ENCODE measurements around the gene PRKCE. TPM values are rescaled to one million over a fixed set of nuclear protein-coding genes. Genes with fewer than 3 reads are reported as not detected.

PRKCE gene
- polyA plus RNA-seq, 3 donors: 1.3 to 7.7 (median 2.3) TPM

GRCh38 chr2:45859682-45860081 is 208.2 kb downstream of the PRKCE start:
- no peaks in the 10 kb centered on the region for H3K36me3 ChIP-seq (replicated peaks in 1 of 2; ENCODE audit: control insufficient read depth in 1 of 2, insufficient read depth in 2 of 2, low read length in 2 of 2)
- Mint-ChIP-seq H3K4me1 (peaks cover 65% of the 10 kb centered on the region), H3K4me3 (no peak overlapping the region), H3K27ac (peak overlapping the region in 1 of 7 donors; percentile 7), H3K27me3 (ENCODE audit: low read depth in 3 of 3) (peaks cover 0 to 1% (median 0%) of the 10 kb centered on the region in 3 donors), H3K9me3 (no peaks in the 10 kb centered on the region), H3K36me3 (peaks cover 0 to 1% of the 10 kb centered on the region in 2 donors)
- intact Hi-C loops (cut with micrococcal nuclease): no loop called here
- no peak overlapping the region for H3K9ac ChIP-seq (ENCODE audit: insufficient read depth, low read length, poor library complexity, severe bottlenecking)
- H3K9me3 ChIP-seq (replicated peaks in 1 of 2; ENCODE audit: control insufficient read depth in 1 of 2, insufficient read depth in 1 of 2, low read length in 2 of 2): no peaks in the 10 kb centered on the region
- H3K4me1 ChIP-seq (ENCODE audit: control insufficient read depth in 1 of 2, insufficient read depth in 2 of 2, low read length in 2 of 2): peaks cover 35 to 42% of the 10 kb centered on the region in 2 donors
- no peak for DNase-seq
- H3K27me3 ChIP-seq (ENCODE audit: control insufficient read depth in 2 of 2, insufficient read depth in 2 of 2, low read length in 2 of 2): no peaks in the 10 kb centered on the region
- H2AFZ ChIP-seq (ENCODE audit: insufficient read depth, low read depth, low read length, poor library complexity, severe bottlenecking): no peak overlapping the region
- no peak for TF ChIP-seq CTCF (IDR thresholded peaks at IDR 0.05)
- no CpG with 5 or more reads among the region's 1 CpG for WGBS (ENCODE audit: insufficient coverage)
- peak overlapping the region in 1 of 2 donors; percentile 73 for H3K27ac ChIP-seq (ENCODE audit: low read depth in 1 of 2, low read length in 2 of 2)
- H3K4me2 ChIP-seq (replicated peaks; ENCODE audit: extremely low read depth, low read length, poor library complexity, severe bottlenecking): no peak overlapping the region
- H3K4me3 ChIP-seq (replicated peaks in 1 of 3; ENCODE audit: low read depth in 2 of 3, low read length in 3 of 3): no peak overlapping the region
- H4K20me1 ChIP-seq (ENCODE audit: insufficient read depth, low read length): no peaks in the 10 kb centered on the region
- H3K79me2 ChIP-seq (ENCODE audit: insufficient read depth, low read length): no peaks in the 10 kb centered on the region

GRCh38 chr2:45860136-45861121 is 209.0 kb downstream of the PRKCE start:
- H3K9me3 Mint-ChIP-seq: no peaks in the 10 kb centered on the region
- H3K9ac ChIP-seq (ENCODE audit: insufficient read depth, low read length, poor library complexity, severe bottlenecking): peak overlapping the region; percentile 49
- peaks cover 0 to 1% (median 0%) of the 10 kb centered on the region in 3 donors for H3K27me3 Mint-ChIP-seq (ENCODE audit: low read depth in 3 of 3)
- peak overlapping the region; percentile 84 to 95 for H3K4me3 Mint-ChIP-seq
- no peaks in the 10 kb centered on the region for H3K79me2 ChIP-seq (ENCODE audit: insufficient read depth, low read length)
- H3K27ac ChIP-seq (ENCODE audit: low read depth in 1 of 2, low read length in 2 of 2): peak overlapping the region; percentile 54 to 73
- peaks cover 0 to 1% of the 10 kb centered on the region in 2 donors for H3K36me3 Mint-ChIP-seq
- no peaks in the 10 kb centered on the region for H3K36me3 ChIP-seq (replicated peaks in 1 of 2; ENCODE audit: control insufficient read depth in 1 of 2, insufficient read depth in 2 of 2, low read length in 2 of 2)
- intact Hi-C loops (cut with micrococcal nuclease): no loop called here
- no peak for TF ChIP-seq CTCF (IDR thresholded peaks at IDR 0.05)
- peak; percentile 32 to 39 (median 33) for DNase-seq
- peak overlapping the region; percentile 60 for H2AFZ ChIP-seq (ENCODE audit: insufficient read depth, low read depth, low read length, poor library complexity, severe bottlenecking)
- H3K4me3 ChIP-seq (replicated peaks in 1 of 3; ENCODE audit: low read depth in 2 of 3, low read length in 3 of 3): peak overlapping the region; percentile 55 to 89 (median 69)
- 0% methylated on average over 7 of the region's 8 CpGs for WGBS (ENCODE audit: insufficient coverage)
- H4K20me1 ChIP-seq (ENCODE audit: insufficient read depth, low read length): no peaks in the 10 kb centered on the region
- peak overlapping the region; percentile 83 to 94 (median 90) for H3K27ac Mint-ChIP-seq
- H3K4me1 ChIP-seq (ENCODE audit: control insufficient read depth in 1 of 2, insufficient read depth in 2 of 2, low read length in 2 of 2): peaks cover 35 to 42% of the 10 kb centered on the region in 2 donors
- no peaks in the 10 kb centered on the region for H3K9me3 ChIP-seq (replicated peaks in 1 of 2; ENCODE audit: control insufficient read depth in 1 of 2, insufficient read depth in 1 of 2, low read length in 2 of 2)
- peaks cover 65% of the 10 kb centered on the region for H3K4me1 Mint-ChIP-seq
- H3K4me2 ChIP-seq (replicated peaks; ENCODE audit: extremely low read depth, low read length, poor library complexity, severe bottlenecking): peak overlapping the region; percentile 74
- H3K27me3 ChIP-seq (ENCODE audit: control insufficient read depth in 2 of 2, insufficient read depth in 2 of 2, low read length in 2 of 2): no peaks in the 10 kb centered on the region
